Neural cell (in vitro differentiated cells): Measurements from ENCODE around the gene HOXC6. TPM values are rescaled to one million over a fixed set of nuclear protein-coding genes. Genes with fewer than 3 reads are reported as not detected.
"Not testable (repeated sequence)": the region's sequence is repeated elsewhere in the genome, so short reads cannot be mapped to it uniquely, and the experiment has no call there.

ENCODE experiments used
- H2AFZ ChIP-seq: fragments of 200-600, 300-800 bp; sonication (generic), shearing (Covaris generic); 2 replicates; pipeline ENCODE4 v1.6.0; 2014; ENCODE audit warnings: low read depth, mild to moderate bottlenecking, antibody characterized with exemption, low read length, moderate library complexity
- H3F3A ChIP-seq: fragments of 200-600 bp; shearing (Covaris generic); 2 replicates; pipeline ENCODE4 v1.6.1; 2016; ENCODE audit warnings: mild to moderate bottlenecking, moderate library complexity, mixed read lengths, antibody characterized with exemption, low read length; ENCODE audit not compliant: insufficient read depth, poor library complexity, severe bottlenecking
- H3K27ac ChIP-seq: fragments of 200-600, 300-800 bp; sonication (generic), shearing (Covaris generic); 2 replicates; pipeline ENCODE4 v1.5.1; 2014; ENCODE audit warnings: mild to moderate bottlenecking, low read length, moderate library complexity
- H3K27me3 ChIP-seq: fragments of 300-800, 200-600 bp; sonication (generic), shearing (Covaris generic); 2 replicates; pipeline ENCODE4 v1.6.0; 2014; ENCODE audit warnings: mild to moderate bottlenecking, low read depth, low read length, moderate library complexity; ENCODE audit not compliant: insufficient read depth
- H3K36me3 ChIP-seq: fragments of 300-800, 200-600 bp; sonication (generic), shearing (Covaris generic); 2 replicates; pipeline ENCODE4 v1.5.1; 2014; ENCODE audit warnings: mild to moderate bottlenecking, antibody characterized with exemption, low read length, moderate library complexity; ENCODE audit not compliant: insufficient read depth
- H3K4me2 ChIP-seq: fragments of 300-800, 200-600 bp; sonication (generic), shearing (Covaris generic); 2 replicates; pipeline ENCODE4 v1.6.0; 2014; ENCODE audit warnings: mild to moderate bottlenecking, low read length
- H3K4me3 ChIP-seq: fragments of 300-800, 200-600 bp; sonication (generic), shearing (Covaris generic); 2 replicates; pipeline ENCODE4 v1.5.1; 2014; ENCODE audit warnings: mild to moderate bottlenecking, low read length, moderate library complexity
- H3K79me2 ChIP-seq: fragments of 200-600 bp; shearing (Covaris generic); replicated peaks from 2 replicates; pipeline ENCODE4 v1.6.0; 2014; ENCODE audit warnings: mild to moderate bottlenecking, low read length, moderate library complexity; ENCODE audit not compliant: insufficient read depth
- H3K9ac ChIP-seq: fragments of 300-800, 200-600 bp; sonication (generic), shearing (Covaris generic); 2 replicates; pipeline ENCODE4 v1.6.1; 2016; ENCODE audit warnings: mild to moderate bottlenecking, low read length, mixed read lengths
- H3K9me2 ChIP-seq: fragments of 200-600 bp; shearing (Covaris generic); 2 replicates; pipeline ENCODE4 v1.6.1; 2016; ENCODE audit warnings: mild to moderate bottlenecking, low read length, mixed read lengths; ENCODE audit not compliant: insufficient read depth
- H3K9me3 ChIP-seq: fragments of 200-600, 300-800 bp; sonication (generic), shearing (Covaris generic); 2 replicates; pipeline ENCODE4 v1.6.1; 2016; ENCODE audit warnings: mild to moderate bottlenecking, mixed run types, low read length, moderate library complexity, mixed read lengths
- H4K20me1 ChIP-seq: fragments of 200-600 bp; shearing (Covaris generic); 2 replicates; pipeline ENCODE4 v1.6.1; 2016; ENCODE audit warnings: mild to moderate bottlenecking, mixed run types; ENCODE audit not compliant: insufficient read depth
- CTCF ChIP-seq: fragments of 450-650 bp; IDR thresholded peaks from 2 replicates; pipeline ENCODE4 v1.5.1; 2014; ENCODE audit warnings: antibody characterized with exemption, mild to moderate bottlenecking, moderate library complexity; ENCODE audit not compliant: poor library complexity, severe bottlenecking
- EP300 ChIP-seq: fragments of 450-650 bp; conservative IDR thresholded peaks from 2 replicates; pipeline ENCODE4 v1.6.1; 2014; ENCODE audit warnings: antibody characterized with exemption, mild to moderate bottlenecking, moderate library complexity; ENCODE audit not compliant: poor library complexity, severe bottlenecking
- EZH2 ChIP-seq: fragments of 200-600, 300-800 bp; shearing (Covaris generic), sonication (generic); IDR thresholded peaks from 2 replicates; pipeline ENCODE4 v1.6.1; 2014; ENCODE audit warnings: antibody characterized with exemption, low read length, borderline replicate concordance, mild to moderate bottlenecking; ENCODE audit not compliant: insufficient read depth, poor library complexity, severe bottlenecking
- MXI1 ChIP-seq: fragments of 450-650 bp; conservative IDR thresholded peaks from 2 replicates; pipeline ENCODE4 v1.6.1; 2014; ENCODE audit warnings: antibody characterized with exemption, mild to moderate bottlenecking; ENCODE audit not compliant: poor library complexity, severe bottlenecking
- POLR2AphosphoS5 ChIP-seq: IDR thresholded peaks from 2 replicates; pipeline ENCODE4 v1.6.1; 2012
- RAD21 ChIP-seq: fragments of 450-650 bp; conservative IDR thresholded peaks from 2 replicates; pipeline ENCODE4 v1.6.1; 2014; ENCODE audit warnings: antibody characterized with exemption, mild to moderate bottlenecking, moderate library complexity
- REST ChIP-seq: IDR thresholded peaks from 2 replicates; pipeline ENCODE4 v1.6.1; 2012; ENCODE audit warnings: borderline replicate concordance
- SMC3 ChIP-seq: fragments of 450-650 bp; conservative IDR thresholded peaks from 2 replicates; pipeline ENCODE4 v1.6.1; 2014; ENCODE audit warnings: antibody characterized with exemption, mild to moderate bottlenecking, moderate library complexity; ENCODE audit not compliant: poor library complexity
- TAF1 ChIP-seq: IDR thresholded peaks from 2 replicates; pipeline ENCODE4 v1.6.1; 2012; ENCODE audit warnings: low read depth
- polyA plus RNA-seq: library from polyadenylated mRNA; depleted of rRNA; stranded (reverse); fragments of >200 nt; gene quantifications from 2 replicates; pipeline ENCODE4 v1.2.3, GENCODE V29; 2014

HOXC6 gene
- polyA plus RNA-seq, 1 donor from 2014 or later, result not detected

GRCh38 chr12:54041097-54041690 lies 13.0 kb downstream of the HOXC6 start:
- no peak overlapping the region for H3K27ac ChIP-seq
- H3K27me3 ChIP-seq, result peaks cover 99% of the 10 kb centered on the region
- H3K9me2 ChIP-seq, result no peaks in the 10 kb centered on the region
- H3K9ac ChIP-seq, result no peak overlapping the region
- no peaks in the 10 kb centered on the region for H3F3A ChIP-seq
- no peaks in the 10 kb centered on the region for H4K20me1 ChIP-seq
- H2AFZ ChIP-seq, result no peak overlapping the region
- no peak for TF ChIP-seq REST
- no peak for TF ChIP-seq EZH2
- TF ChIP-seq POLR2AphosphoS5, result no peak
- TF ChIP-seq EP300, result no peak
- TF ChIP-seq TAF1, result no peak
- no peak for TF ChIP-seq CTCF
- TF ChIP-seq SMC3, result no peak
- no peak for TF ChIP-seq MXI1
- TF ChIP-seq RAD21, result no peak
- no peaks in the 10 kb centered on the region for H3K9me3 ChIP-seq
- no peaks in the 10 kb centered on the region for H3K79me2 ChIP-seq
- no peaks in the 10 kb centered on the region for H3K36me3 ChIP-seq
- no peak overlapping the region for H3K4me2 ChIP-seq
- H3K4me3 ChIP-seq, result no peak overlapping the region

GRCh38 chr12:54042033-54042432 lies 13.8 kb downstream of the HOXC6 start:
- not testable (repeated sequence) for H3K4me3 ChIP-seq, H3K36me3 ChIP-seq, H3K27ac ChIP-seq, H3K9me2 ChIP-seq, H2AFZ ChIP-seq, H3K4me2 ChIP-seq, H3K9ac ChIP-seq, H3K9me3 ChIP-seq, H3K79me2 ChIP-seq, H4K20me1 ChIP-seq, H3F3A ChIP-seq
- peaks cover 99% of the 10 kb centered on the region for H3K27me3 ChIP-seq
